ENCODE results near the gene PHTF2. TPM values are rescaled to one million over a fixed set of nuclear protein-coding genes. Genes with fewer than 3 reads are reported as not detected.

The PHTF2 gene
- total RNA-seq, 1 donor from 2014 or later = 4.2 TPM

DNA sequence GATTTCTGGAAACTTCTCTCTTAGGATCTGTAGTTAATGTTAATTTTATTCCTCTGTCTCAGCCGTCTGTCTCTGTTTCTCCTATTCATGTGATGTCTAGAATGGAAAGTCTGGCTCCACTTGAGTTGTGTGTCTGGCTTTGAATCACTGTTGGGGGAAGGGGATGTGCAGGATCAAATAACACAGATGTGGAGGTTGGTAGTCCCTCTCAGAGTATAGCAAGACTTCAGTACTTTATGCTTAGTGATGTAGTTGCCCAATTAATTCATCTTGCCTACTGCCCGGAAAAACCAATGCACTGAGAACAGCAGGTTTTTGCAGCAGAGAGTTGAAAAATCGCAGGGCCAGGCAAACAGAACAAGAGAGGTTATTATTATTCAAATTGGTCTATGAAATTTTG, 79.2 kb downstream of the PHTF2 start:
- no peak for DNase-seq (ENCODE audit: low read depth)
- FAIRE-seq = no peak
- Histone ChIP-seq H3K4me3 (ENCODE audit: low read depth, low read length) (no peak overlapping the region), H3K27me3 (ENCODE audit: control insufficient read depth, insufficient read depth, low read length) (no peaks in the 10 kb centered on the region), H3K36me3 (ENCODE audit: control insufficient read depth, insufficient read depth, low read length) (no peaks in the 10 kb centered on the region)
- TF ChIP-seq, protein P1, sequence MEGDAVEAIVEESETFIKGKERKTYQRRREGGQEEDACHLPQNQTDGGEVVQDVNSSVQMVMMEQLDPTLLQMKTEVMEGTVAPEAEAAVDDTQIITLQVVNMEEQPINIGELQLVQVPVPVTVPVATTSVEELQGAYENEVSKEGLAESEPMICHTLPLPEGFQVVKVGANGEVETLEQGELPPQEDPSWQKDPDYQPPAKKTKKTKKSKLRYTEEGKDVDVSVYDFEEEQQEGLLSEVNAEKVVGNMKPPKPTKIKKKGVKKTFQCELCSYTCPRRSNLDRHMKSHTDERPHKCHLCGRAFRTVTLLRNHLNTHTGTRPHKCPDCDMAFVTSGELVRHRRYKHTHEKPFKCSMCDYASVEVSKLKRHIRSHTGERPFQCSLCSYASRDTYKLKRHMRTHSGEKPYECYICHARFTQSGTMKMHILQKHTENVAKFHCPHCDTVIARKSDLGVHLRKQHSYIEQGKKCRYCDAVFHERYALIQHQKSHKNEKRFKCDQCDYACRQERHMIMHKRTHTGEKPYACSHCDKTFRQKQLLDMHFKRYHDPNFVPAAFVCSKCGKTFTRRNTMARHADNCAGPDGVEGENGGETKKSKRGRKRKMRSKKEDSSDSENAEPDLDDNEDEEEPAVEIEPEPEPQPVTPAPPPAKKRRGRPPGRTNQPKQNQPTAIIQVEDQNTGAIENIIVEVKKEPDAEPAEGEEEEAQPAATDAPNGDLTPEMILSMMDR (IDR thresholded peaks at IDR 0.05; ENCODE audit: insufficient read depth, low read length, severe bottlenecking) = no peak

DNA sequence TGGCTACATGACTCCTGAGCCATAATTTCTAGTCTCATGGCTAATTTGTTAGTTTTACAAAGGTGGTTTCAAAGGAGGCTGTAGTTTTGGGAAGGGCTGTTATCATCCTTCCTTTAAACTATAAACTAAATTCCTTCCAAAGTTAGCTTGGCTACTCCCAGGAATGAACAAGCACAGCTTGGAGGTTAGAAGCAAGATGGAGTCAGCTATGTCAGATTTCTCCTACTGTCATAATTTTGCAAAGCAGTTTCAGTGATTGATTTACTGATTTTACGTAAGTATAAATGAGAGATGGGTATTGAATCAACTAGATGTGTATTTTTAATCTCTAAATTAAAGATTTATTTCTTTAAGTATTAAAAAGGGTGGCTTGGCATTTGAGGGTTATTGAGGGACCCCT, 79.9 kb downstream of the PHTF2 start:
- Histone ChIP-seq H3K4me3 (ENCODE audit: low read depth, low read length) (no peak overlapping the region), H3K27me3 (ENCODE audit: control insufficient read depth, insufficient read depth, low read length) (no peaks in the 10 kb centered on the region), H3K36me3 (ENCODE audit: control insufficient read depth, insufficient read depth, low read length) (no peaks in the 10 kb centered on the region)
- no peak for FAIRE-seq
- no peak for DNase-seq (ENCODE audit: low read depth)
- TF ChIP-seq, protein P1 (IDR thresholded peaks at IDR 0.05; ENCODE audit: insufficient read depth, low read length, severe bottlenecking) = no peak

DNA sequence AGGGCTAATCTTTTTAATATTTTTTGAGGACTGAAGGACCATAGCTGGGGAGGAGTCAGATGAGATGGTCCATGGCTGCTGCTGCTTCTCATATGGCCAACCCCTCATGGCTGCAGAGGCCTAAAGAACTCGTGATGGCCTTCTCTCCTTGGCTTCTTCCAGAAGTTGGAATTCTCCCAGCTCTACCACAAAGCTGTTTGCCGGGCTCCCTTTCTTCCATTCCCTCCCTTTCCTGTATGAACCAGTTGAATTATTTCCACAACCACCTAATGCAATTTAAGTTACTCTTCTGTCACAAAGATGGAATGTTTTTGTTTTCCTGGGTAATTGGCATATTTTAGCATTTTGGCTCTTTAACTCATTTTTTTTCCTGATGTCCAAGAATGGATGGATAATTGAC, 80.7 kb downstream of the PHTF2 start:
- no peaks in the 10 kb centered on the region for H3K27me3 ChIP-seq (ENCODE audit: control insufficient read depth, insufficient read depth, low read length)
- H3K36me3 ChIP-seq (ENCODE audit: control insufficient read depth, insufficient read depth, low read length) = no peaks in the 10 kb centered on the region
- FAIRE-seq = no peak
- TF ChIP-seq, protein P1 (IDR thresholded peaks at IDR 0.05; ENCODE audit: insufficient read depth, low read length, severe bottlenecking) = no peak
- no peak for DNase-seq (ENCODE audit: low read depth)
- no peak overlapping the region for H3K4me3 ChIP-seq (ENCODE audit: low read depth, low read length)

DNA sequence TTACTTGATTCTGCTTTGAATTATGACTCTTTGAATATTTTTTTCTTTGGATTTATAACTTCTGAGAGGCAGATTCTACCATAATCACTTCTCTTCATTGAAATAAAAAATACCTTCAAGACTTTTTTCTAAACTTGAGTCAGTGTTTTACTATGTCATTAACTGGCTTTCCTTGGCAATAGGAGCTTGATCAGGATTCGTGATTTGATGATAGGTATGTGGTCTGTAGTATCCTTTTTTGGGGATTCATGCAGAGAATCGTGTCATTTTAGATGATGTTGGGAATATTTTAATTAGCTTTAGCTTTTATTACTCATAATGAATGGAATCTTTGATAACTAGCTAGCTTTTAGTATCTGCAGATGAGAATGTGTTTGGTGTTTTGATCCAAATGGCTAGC, 83.3 kb downstream of the PHTF2 start:
- Histone ChIP-seq H3K27me3 (ENCODE audit: control insufficient read depth, insufficient read depth, low read length) (no peaks in the 10 kb centered on the region), H3K36me3 (ENCODE audit: control insufficient read depth, insufficient read depth, low read length) (no peaks in the 10 kb centered on the region), H3K4me3 (ENCODE audit: low read depth, low read length) (no peak overlapping the region)
- DNase-seq (ENCODE audit: low read depth) (no peak), FAIRE-seq (no peak)
- TF ChIP-seq, protein P1 (IDR thresholded peaks at IDR 0.05; ENCODE audit: insufficient read depth, low read length, severe bottlenecking) = no peak

DNA sequence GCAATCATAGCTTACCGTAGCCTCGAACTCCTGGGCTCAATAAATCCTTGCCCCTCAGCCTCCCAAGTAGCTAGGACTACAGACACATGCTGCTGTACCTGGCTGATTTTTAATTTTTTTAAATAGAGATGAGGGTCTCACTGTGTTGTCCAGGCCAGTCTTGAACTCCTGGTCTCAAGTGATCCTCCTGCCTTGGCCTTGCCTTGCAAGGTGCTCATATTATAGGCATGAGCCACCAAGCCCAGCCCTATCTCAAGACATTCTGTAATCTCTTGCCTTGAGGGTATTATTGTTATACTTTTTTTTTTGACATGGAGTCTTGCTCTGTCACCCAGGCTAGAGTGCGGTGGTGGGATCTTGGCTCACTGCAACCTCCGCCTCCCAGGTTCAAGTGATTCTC, 86.6 kb downstream of the PHTF2 start:
- Histone ChIP-seq H3K4me3 (ENCODE audit: low read depth, low read length) (no peak overlapping the region), H3K36me3 (ENCODE audit: control insufficient read depth, insufficient read depth, low read length) (no peaks in the 10 kb centered on the region), H3K27me3 (ENCODE audit: control insufficient read depth, insufficient read depth, low read length) (no peaks in the 10 kb centered on the region)
- TF ChIP-seq, protein P1 (IDR thresholded peaks at IDR 0.05; ENCODE audit: insufficient read depth, low read length, severe bottlenecking) = no peak
- DNase-seq (ENCODE audit: low read depth) (no peak), FAIRE-seq (no peak)

DNA sequence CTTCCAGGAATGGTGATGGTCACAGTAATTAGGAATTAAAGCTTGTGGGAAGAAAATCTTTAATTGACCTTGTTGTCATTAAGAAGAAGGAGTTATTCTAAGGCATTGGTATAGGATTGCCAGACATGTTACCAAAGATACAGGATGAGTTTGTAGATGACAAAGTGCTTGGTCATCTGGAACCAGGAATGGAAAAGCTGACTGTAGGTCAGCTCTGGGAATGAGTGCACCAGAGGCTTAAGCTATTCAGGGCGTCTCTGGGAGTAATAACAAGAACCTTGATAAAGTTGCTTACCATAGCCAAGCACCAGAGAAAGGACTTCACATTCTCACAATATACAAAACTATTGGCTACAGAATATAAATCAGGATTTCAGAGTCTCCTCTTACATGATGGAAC, 89.0 kb downstream of the PHTF2 start:
- Histone ChIP-seq H3K27me3 (ENCODE audit: control insufficient read depth, insufficient read depth, low read length) (no peaks in the 10 kb centered on the region), H3K4me3 (ENCODE audit: low read depth, low read length) (no peak overlapping the region), H3K36me3 (ENCODE audit: control insufficient read depth, insufficient read depth, low read length) (no peaks in the 10 kb centered on the region)
- TF ChIP-seq, protein P1 (IDR thresholded peaks at IDR 0.05; ENCODE audit: insufficient read depth, low read length, severe bottlenecking) = no peak
- FAIRE-seq (no peak), DNase-seq (ENCODE audit: low read depth) (peak; percentile 69)

All from bronchial epithelial cell (primary cell).